Measurements from ENCODE around the gene CDH3.
A peak's percentile ranks its signal among the peaks of the same experiment; 100 is the strongest.

CDH3 gene

DNA sequence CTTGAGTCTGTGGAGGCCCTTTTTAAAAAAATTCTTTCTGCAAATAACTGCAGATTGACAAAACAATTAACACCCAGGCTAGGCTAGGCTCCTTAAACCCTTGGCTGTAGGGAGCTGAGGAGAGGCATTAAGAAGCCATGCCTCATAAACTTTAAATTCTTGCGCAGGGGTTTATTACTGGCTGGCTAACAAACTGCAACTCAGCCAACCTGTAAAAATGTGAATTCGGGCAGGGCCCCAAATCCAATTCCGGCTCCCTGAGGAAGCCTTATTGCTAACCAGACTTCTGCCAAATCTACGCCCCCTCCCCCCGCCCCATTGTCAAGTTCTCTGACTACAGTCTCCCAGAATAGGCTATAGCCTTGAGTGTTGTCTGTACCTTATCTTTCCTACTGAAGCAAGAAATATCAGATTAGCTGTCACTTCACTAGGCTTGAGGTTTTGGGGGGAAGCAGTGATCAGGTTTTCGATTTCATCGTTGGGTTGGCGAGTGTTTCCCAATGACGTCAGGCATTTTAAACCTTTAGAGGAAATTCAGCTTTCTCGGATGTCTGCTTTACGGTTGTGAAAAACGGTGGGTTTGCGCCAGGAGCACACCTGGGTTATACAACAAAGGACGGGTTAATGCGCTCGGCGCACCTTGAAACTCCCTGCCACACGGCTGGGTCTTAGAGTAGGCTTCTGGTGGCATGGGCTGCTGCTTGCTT lies 2.0 kb downstream of the CDH3 start:
- DNase-seq (ENCODE audit: insufficient read length, low spot score) (no peak), FAIRE-seq (no peak)

DNA sequence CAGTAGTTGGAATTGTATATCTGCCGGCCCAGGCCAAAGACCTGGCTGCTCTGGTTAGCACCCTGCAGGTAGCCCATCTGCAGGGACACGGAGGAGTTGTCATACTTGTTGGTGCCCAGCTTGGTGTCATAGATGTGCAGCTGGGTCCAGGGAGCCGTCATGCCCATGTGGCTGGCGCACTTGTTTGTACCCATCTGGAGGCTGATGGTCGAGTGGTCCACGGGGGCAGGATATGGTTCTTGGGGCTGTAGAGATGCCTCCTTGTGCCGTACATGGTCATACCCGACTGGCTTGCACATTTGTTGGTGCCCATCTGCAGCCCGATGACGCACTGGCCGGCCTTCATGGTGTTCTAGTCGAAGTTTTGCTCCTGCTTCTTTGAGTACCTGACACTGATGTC lies 6.0 kb downstream of the CDH3 start:
- DNase-seq (ENCODE audit: insufficient read length, low spot score): no peak
- no peak for FAIRE-seq

DNA sequence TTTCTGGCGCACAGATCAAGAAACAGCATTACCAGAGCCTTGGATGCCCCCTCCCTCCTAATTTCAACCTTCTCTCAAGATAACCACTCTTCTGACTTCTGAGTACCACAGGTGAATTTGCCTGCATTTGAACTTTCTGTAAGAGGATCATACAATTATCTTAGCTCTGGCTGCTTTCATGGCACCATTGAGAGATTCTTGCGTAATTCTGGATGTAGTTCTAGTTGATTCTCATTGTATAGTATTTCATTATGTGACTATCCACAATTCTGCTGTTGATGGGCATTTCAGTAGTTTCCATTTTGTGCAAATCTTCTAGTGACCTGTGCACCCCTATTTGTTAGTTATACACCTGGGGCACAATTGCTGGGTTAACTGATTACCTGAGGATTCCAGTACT lies 7.5 kb downstream of the CDH3 start:
- FAIRE-seq (no peak), DNase-seq (ENCODE audit: insufficient read length, low spot score) (no peak)

DNA sequence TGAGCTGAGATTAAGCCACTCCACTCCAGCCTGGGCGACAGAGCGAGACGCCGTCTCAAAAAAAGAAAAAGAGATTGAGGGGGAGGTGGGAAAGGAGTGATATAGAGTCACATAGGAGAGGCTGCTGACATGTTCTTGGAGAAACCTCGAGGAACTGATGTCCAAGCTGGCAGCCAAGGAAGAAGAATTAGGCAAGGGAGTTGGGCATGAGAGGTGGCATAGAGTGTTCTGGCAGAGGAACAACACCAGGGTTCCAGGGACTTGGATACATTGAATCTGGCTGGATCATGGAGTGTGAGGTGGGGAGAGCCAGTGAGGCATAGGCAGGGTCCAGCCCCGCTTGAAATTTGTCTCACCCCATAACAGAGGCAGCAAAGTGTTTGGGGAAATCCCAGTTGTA lies 10.7 kb downstream of the CDH3 start:
- FAIRE-seq (no peak), DNase-seq (ENCODE audit: insufficient read length, low spot score) (no peak)

DNA sequence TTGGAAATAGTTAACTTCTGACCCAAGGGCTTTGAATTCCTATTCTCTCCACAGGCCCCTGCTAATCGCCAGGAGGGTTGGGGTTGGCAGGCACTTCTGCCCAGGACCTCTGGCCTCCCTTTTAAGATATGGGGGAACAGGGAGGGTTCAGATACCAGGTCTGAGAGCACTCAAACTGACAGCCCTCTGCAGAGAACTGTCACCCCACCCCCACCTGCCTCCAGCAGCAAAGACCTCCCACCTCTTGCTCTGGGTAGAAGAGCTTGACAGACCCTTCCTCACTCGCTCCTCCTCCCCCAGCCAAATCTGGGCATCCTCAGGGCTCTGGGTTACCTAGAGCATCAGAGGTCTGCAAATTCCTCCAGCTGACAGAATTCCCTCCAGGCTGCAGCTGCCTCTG lies 11.6 kb downstream of the CDH3 start:
- FAIRE-seq (no peak), DNase-seq (ENCODE audit: insufficient read length, low spot score) (no peak)

DNA sequence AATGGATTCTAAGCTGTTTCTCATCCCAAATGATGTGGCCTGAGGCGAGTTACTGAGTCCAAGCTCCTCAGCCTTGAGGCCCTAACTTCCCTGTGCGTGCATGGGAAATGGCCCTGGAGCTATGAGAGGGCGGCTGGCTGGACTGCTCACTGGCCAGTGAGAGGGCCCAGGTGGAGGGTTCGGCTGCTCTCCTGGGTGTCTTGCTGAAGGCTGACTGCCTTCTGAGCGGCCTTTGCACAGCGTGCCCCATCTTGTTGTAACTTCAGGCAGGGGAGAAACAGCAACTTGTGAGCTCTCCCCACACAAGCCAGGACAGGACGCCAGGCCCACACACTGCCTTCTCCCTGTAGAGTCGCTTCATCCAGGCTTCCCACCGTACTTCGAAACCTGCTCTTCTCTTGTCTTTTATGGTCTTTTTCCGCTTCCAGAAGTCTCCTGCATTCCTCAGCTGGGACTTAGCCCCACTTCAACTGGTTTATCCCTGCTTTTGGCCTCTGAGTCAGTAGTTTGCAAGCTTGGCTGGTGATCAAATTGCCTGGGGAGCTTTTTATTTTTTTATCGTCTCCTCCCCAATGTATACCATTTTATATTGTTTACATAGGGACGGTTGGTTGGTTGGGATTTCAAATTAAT lies 13.3 kb downstream of the CDH3 start:
- DNase-seq (ENCODE audit: insufficient read length, low spot score): peak; percentile 91
- peak; percentile 93 for FAIRE-seq

DNA sequence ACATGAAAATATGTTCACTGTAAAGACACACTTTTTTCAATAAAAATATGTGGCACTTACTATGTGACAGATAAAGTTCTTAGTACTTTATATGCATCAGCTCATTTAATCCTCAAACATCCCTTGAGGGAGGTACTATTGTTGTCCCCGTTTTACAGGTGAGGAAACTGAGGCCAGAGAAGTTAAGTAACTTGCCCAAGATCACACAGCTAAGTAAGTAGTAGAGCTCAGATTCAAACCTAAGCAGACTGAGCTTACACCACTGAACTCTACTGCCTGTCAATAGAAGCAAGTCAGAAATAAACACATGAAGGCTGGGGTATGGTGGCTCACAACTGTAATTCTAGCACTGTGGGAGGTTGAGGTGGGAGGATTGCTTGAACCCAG lies 13.9 kb downstream of the CDH3 start:
- no peak for DNase-seq (ENCODE audit: insufficient read length, low spot score)
- peak; percentile 31 for FAIRE-seq

DNA sequence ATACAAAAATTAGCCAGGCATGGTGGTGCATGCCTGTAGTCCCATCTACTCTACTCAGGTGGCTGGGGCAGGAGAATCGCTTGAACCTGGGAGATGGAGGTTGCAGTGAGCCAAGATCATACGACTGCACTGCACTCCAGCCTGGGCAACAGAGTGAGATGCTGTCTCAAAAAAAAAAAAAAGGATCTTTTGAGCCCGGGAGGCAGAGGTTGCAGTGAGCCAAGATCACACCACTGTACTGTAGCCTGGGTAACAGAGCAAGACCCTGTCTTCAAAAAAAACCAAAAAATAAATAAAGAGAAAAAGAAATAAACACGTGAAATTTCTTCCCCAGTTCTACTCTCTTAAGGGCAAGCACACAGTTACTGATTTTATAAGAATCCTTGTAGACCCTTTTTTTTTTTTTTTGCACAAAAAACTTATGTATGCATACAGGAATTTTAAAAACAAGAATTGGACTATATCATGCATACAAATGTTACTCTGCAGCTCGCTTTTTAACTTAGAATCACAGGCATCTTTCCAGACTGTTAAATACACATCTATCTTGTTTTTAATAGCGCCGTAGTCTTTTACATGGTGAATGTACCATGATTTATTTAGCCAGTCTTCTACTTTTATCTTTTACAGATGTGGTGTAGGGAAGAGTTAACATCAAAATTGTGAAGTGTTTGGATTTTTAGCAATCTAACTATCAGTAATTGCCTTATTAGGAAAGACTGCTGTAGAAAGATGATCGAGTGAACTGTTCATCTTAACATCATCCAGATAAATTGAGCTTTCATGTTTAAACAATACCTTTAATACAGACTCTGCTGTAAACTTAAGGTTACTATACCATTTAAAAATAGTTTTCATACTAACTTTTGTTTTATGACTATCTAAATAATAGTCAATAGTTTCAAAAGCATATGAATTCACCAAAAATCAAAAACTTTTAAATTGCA lies 14.6 kb downstream of the CDH3 start:
- no peak for DNase-seq (ENCODE audit: insufficient read length, low spot score)
- no peak for FAIRE-seq

- FAIRE-seq (no peak), DNase-seq (ENCODE audit: insufficient read length, low spot score) (peak; percentile 49)
These were observed 15.3 kb downstream of the CDH3 start for GRCh38 chr16:68660359-68660795.

GRCh38 chr16:68662035-68662434 lies 16.9 kb downstream of the CDH3 start:
- no peak for FAIRE-seq
- no peak for DNase-seq (ENCODE audit: insufficient read length, low spot score)

DNA sequence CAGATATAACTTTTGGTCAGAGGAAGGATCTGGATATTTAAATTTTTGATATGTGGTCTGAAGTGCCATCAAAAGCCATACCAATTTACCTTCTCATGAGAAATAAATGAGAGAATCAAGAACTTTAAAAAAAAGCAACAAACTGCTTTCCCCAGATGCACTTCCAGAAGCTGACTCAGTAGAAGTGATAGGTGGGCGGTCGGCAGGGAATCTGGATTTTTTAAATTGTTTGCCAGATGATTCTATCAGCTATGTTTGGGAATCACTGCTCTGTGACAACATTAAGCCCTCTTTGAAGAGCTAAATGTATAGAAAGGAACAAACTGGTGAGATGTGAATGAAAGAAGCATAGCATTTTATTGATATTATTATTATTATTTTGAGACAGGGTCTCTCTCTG lies 19.2 kb downstream of the CDH3 start:
- FAIRE-seq (no peak), DNase-seq (ENCODE audit: insufficient read length, low spot score) (no peak)

- DNase-seq (ENCODE audit: insufficient read length, low spot score) (no peak), FAIRE-seq (no peak)
These were observed 20.4 kb downstream of the CDH3 start for GRCh38 chr16:68665501-68665900.

DNA sequence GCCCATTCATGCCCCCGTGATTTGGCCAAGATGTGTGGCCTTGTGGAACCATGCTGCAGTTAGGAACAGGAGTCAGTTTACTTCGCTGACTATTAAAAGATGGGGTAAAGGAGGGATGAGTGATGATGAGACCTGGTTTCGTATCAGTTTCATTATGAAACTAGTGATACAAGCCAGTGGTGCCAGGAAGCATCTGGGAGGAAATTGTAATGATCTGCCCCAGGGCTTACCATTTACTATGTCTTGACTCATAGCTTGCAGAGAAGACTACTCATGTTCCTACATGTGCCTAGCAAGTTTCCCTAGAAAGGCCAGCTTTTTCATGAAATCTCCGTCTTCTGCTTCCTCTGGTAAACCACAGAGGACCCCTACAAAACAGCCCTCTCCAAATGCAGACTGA lies 23.2 kb downstream of the CDH3 start:
- peak; percentile 62 for DNase-seq (ENCODE audit: insufficient read length, low spot score)
- peak; percentile 59 for FAIRE-seq

DNA sequence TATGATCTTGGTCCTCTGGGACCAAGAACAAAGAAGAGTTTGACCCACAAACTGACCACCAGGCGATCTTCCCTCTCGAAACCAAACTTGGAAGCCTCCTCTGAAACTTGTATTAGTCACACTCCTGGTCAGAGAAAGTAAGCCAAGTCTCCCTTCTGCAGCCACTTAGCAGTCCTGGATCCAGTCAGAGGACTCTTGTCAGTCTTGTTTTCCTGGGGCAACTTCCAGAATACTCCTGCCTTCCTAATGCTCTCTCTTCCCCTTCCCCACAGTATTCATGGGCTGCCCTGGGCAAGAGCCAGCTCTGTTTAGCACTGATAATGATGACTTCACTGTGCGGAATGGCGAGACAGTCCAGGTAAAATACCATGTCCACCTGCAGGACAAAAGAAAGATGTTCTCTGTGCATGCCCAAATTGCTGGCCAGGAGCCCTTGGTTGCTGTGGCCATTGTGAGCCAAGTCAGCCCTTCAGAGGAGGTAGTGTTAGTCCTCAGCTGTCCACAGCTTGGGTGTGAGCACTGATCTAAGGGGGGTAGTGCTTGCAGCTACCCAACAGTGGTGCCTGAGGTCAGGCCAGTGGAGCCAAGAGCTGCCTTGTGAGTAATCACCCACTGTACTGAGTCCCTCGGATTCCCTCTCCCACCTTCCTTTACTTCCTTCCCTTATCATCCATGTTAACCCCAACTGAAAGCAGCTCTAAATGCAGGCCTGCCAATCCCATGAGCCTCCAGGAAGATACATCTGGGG lies 31.2 kb downstream of the CDH3 start:
- no peak for DNase-seq (ENCODE audit: insufficient read length, low spot score)
- no peak for FAIRE-seq

DNA sequence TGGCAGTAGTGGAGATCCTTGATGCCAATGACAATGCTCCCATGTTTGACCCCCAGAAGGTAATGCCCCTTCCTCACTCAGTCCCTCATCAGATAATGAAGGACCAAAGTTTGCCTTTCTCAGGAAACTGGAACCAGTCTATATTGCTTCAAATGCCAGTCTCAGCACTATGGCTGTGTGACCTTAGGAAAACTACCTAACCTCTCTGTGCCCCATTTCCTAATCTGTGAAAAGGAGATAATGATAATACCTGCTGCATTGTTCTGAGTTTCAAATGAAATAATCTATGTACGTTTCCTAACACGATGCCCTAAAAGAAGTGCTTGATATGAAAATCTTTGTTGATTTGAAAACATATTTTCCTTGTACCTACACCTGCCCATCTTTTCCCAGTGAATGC lies 35.9 kb downstream of the CDH3 start:
- FAIRE-seq (no peak), DNase-seq (ENCODE audit: insufficient read length, low spot score) (no peak)

GRCh38 chr16:68685685-68686478 lies 40.8 kb downstream of the CDH3 start:
- DNase-seq (ENCODE audit: insufficient read length, low spot score): no peak
- no peak for FAIRE-seq

DNA sequence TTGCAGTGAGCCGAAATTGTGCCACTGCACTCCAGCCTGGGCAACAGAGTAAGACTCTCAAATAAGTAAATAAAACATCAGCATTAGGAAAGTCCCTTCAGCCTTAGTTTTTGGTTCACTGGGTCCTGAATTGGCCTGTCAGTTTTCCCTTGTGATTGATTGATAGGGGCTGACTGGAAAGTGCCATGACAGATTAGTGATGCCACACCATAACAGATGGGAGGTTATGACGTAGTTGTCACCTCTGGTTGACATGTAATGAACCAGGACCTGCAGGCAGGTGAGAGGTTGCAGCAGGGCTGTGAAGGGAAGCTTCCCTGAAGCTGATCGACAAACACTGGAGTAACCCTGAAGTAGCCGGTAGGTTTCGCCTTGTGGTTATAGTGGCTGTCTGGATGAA lies 41.8 kb downstream of the CDH3 start:
- DNase-seq (ENCODE audit: insufficient read length, low spot score): no peak
- peak; percentile 16 for FAIRE-seq

DNA sequence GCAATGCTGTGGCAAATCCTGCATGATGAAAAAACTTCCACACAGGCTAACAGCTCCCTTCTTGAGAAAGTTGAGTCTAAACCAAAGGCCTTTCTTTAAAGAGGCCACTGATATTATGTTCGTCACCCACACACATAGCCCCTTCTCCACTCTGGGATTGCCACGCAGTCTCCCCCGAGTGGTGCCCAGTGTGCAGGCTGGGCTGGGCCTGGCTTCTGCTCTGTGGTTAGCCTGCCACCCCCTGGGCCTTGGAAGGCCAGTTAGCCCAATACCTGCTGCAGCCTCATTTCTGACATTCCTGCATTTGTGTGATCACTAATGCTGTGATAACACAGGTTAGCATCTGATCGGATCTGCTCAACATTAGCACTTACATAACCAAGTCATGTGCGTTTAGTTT lies 44.8 kb downstream of the CDH3 start:
- DNase-seq (ENCODE audit: insufficient read length, low spot score): no peak
- no peak for FAIRE-seq

GRCh38 chr16:68695575-68695974 lies 50.5 kb downstream of the CDH3 start:
- DNase-seq (ENCODE audit: insufficient read length, low spot score): no peak
- FAIRE-seq: peak; percentile 77

DNA sequence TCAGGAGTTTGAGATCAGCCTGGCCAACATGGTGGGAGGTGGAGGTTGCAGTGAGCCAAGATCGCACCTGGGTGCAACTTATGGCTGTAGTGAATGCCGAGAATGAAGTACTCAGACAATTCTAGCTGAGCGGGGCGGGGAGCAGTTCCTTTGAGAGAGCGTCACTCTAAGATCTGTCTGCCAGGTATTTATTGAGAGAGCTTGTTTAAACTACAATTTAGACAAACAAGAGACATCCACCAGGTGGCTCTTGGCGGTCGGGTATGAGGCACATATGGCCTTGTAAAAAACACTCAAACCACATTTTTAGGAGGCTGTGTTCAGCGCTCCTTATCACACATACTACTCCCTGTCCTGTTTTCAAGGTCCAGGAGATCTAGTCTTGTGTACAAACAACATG lies 51.4 kb downstream of the CDH3 start:
- FAIRE-seq (no peak), DNase-seq (ENCODE audit: insufficient read length, low spot score) (no peak)
